HG03565 (cell line): ENCODE data around the gene PDXDC1.
A peak's percentile ranks its signal among the peaks of the same experiment; 100 is the strongest.
"Not testable (repeated sequence)": the region's sequence is repeated elsewhere in the genome, so short reads cannot be mapped to it uniquely, and the experiment has no call there.

Source experiments
- ATAC-seq: cut with Tn5 transposase; IDR thresholded peaks from one replicate; pipeline ENCODE4 v1.9.1; 2021; ENCODE audit warnings: mild to moderate bottlenecking, moderate library complexity; ENCODE audit not compliant: unreplicated experiment

PDXDC1 gene

DNA sequence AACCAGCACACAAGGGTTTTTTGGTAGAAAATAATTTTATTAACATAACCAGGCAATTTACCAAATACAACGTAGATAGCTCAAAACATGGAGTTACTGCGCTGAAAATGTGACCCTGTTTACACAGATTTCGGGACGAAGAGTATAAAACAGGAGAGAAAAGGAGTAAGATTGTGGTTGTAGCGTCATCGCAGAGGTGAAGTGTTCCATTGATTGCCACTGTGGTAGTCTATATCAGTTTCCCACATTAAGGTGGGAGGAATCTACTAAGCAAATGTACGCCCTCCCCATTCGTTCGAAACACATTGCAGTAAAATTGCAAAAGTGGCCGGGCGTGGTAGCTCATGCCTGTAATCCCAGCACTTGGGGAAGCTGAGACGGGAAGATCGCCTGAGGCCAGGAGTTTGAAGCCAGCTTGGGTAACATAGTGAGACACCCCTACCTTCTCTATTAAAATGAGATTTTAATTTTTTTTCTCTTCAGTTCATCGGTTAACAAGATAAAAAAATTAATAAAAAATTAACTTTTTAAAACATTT lies 972 bp upstream of the PDXDC1 start:
- not testable (repeated sequence) for ATAC-seq

DNA sequence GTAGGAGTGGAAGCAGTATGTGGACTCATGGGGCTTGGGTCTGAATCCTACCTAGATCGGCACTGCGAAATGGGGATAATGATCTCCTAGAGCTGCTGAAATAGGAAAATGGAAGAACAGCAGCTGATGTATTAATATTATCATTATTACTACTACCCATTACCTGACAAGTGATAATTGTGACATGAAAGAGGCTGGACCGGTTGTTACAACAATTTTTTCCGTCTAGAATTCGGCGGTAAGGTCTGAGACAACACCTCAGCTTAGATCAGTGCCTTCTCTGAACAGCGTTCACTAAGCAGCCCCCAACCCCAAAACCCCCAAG lies 533 bp upstream of the PDXDC1 start:
- not testable (repeated sequence) for ATAC-seq

DNA sequence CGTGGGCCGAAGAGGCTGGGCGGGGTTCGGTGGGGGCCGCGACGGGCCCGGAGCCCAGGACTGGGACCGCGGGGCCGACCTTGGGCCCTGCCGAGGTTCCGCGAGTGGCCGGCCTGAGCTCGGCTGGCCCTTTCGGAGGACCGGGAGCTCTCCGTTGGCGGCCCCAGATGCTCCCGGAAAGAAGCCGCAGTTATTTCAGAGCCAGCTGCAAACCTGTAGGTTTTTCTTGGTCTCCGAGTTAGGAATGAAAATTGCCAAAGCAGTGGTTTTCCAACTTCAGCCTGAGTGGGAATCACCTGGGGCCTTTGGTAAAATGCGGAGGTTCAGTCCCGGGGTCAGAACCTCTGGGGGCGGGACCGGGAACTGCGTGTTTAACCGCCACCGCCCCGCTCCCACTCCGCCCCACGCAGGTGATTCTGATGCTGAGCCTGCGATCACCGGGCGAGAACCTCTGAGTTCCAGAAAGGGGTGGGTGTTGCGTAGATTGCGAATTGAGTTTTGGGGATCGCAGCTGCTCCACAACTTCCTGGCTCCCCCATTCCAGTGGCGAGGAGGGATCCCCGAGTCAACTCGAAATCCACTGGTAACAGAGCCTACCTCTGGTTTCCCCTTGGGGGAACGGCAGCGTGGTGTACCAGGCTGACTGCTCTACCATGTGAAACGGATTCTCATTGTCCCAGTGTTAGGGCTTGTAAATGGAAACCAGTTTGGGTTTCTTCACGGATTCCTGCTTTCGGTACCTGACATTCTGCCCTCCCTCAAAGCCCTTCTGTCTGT lies 780 bp downstream of the PDXDC1 start:
- peak; percentile 3 for ATAC-seq

DNA sequence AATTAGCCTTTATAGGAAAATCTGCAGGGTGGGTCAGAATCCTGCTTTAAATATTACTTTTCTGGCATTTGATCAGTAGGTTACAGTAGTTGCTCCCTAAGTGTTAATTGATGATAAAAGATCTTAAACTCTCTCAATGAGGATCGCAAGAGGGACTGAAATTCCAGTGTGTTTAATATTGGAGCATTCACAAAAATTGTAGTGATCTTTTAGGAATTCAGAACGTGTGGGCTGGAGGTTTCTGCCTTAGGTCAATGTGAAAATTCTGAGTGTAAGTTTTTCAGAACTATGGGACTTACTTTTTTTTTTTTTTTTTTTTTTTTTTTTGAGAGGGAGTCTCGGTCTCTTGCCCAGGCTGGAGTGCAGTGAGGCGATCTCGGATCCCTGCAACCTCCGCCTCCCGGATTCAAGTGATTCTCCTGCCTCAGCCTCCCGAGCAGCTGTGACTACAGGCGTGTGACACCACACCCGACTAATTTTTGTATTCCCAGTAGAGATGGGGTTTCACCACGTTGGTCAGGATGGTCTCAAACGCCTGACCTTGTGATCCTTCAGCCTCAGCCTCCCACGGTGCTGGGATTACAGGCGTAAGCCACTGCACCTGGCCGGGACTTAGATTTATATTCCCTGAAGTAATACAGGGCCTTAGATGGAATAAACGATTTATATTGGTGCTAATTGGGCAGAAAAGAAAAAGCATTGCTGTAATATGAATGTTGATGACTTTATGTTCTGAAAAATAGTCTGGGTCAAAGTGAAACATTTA lies 2.3 kb downstream of the PDXDC1 start:
- ATAC-seq: not testable (repeated sequence)

DNA sequence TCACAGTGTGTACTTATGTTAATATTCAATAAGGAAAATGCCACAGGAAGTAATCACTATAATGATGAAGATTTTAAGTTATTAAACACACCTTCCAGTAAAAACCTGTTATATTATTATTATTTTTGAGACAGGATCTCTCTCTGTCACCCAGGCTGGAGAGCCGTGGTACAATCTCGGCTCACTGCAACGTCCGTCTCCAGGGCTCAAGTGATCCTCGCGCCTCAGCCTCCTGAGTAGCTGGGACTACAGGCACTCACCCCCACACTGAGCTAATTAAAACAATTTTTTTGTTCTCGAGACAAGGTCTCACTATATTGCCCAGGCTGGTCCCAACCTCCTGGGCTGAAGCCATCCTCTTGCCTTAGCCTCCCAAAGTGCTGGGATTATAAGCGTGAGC lies 3.5 kb downstream of the PDXDC1 start:
- ATAC-seq: not testable (repeated sequence)

GRCh38 chr16:14978908-14979307 lies 4.1 kb downstream of the PDXDC1 start:
- not testable (repeated sequence) for ATAC-seq

DNA sequence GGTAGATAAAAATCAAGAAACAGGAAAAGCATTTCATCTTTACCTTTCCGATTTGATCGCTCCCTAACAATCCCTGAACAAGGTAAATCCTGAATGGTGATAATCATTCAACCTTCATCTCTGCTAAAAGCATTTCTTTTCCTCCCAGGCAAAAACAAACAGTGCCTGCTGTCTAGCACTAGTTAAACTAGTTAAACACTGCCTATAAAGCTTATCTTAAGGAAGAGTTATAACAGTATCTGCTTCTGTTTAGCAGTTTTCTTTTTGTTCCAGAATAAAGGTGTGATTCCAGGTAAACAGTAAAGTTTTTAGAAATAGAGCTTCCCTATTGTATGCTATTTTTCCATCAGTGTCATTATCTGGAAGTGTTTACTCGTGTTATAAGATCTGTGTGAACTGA lies 6.4 kb downstream of the PDXDC1 start:
- ATAC-seq: not testable (repeated sequence)

GRCh38 chr16:14982521-14982920 lies 7.7 kb downstream of the PDXDC1 start:
- not testable (repeated sequence) for ATAC-seq

- not testable (repeated sequence) for ATAC-seq
Observed at GRCh38 chr16:14988092-14988491, 13.3 kb downstream of the PDXDC1 start.

GRCh38 chr16:14988661-14989191 lies 13.9 kb downstream of the PDXDC1 start:
- ATAC-seq: not testable (repeated sequence)

GRCh38 chr16:14989291-14990281 lies 14.8 kb downstream of the PDXDC1 start:
- not testable (repeated sequence) for ATAC-seq

DNA sequence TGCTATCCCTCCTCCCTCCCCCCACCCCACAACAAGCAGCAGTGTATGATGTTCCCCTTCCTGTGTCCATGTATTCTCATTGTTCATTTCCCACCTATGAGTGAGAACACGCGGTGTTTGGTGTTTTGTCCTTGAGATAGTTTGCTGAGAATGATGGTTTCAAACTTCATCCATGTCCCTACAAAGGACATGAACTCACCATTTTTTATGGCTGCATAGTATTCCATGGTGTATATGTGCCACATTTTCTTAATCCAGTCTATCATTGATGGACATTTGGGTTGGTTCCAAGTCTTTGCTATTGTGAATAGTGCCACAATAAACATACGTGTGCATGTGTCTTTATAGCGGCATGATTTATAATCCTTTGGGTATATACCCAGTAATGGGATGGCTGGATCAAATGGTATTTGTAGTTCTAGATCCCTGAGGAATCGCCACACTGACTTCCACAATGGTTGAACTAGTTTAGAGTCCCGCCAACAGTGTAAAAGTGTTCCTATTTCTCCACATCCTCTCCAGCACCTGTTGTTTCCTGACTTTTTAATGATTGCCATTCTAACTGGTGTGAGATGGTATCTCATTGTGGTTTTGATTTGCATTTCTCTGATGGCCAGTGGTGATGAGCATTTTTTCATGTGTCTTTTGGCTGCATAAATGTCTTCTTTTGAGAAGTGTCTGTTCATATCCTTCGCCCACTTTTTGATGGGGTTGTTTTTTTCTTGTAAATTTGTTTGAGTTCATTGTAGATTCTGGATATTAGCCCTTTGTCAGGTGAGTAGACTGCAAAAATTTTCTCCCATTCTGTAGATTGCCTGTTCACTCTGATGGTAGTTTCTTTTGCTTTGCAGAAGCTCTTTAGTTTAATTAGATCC lies 18.7 kb downstream of the PDXDC1 start:
- ATAC-seq: not testable (repeated sequence)

- ATAC-seq: not testable (repeated sequence)
Observed at GRCh38 chr16:14996702-14997101, 21.9 kb downstream of the PDXDC1 start.

- ATAC-seq: not testable (repeated sequence)
Observed at GRCh38 chr16:14998300-14998699, 23.5 kb downstream of the PDXDC1 start.

- not testable (repeated sequence) for ATAC-seq
Observed at GRCh38 chr16:14999845-15000244, 25.0 kb downstream of the PDXDC1 start.

GRCh38 chr16:15002448-15002847 lies 27.6 kb downstream of the PDXDC1 start:
- not testable (repeated sequence) for ATAC-seq

- not testable (repeated sequence) for ATAC-seq
Observed at GRCh38 chr16:15005357-15006132, 30.7 kb downstream of the PDXDC1 start.

- ATAC-seq: not testable (repeated sequence)
Observed at GRCh38 chr16:15008647-15009046, 33.8 kb downstream of the PDXDC1 start.

- not testable (repeated sequence) for ATAC-seq
Observed at GRCh38 chr16:15012941-15013340, 38.1 kb downstream of the PDXDC1 start.
